Activated T-cell treated with anti-CD3 and anti-CD28 coated beads, Interleukin-2, amount 50 U/mL, for 4 hours (primary cell): Measurements from ENCODE around the gene STX18. TPM values are rescaled to one million over a fixed set of nuclear protein-coding genes. Genes with fewer than 3 reads are reported as not detected.
"Not testable (repeated sequence)": the region's sequence is repeated elsewhere in the genome, so short reads cannot be mapped to it uniquely, and the experiment has no call there.

Experiments
- ATAC-seq, 2 donors: fragments of 200-7000 bp; cut with Tn5 transposase; one replicate each; pipeline ENCODE4 v1.10.0; 2021
- DNase-seq: peaks from one replicate; pipeline ENCODE4 v3.0.0-alpha.2; 2020
- H3K27me3 Mint-ChIP-seq: one replicate; pipeline ENCODE4 v1.8.0; 2021; ENCODE audit warnings: low read depth, mixed read lengths
- H3K36me3 Mint-ChIP-seq: one replicate; pipeline ENCODE4 v1.8.0; 2022; ENCODE audit warnings: mixed read lengths; ENCODE audit not compliant: insufficient read depth
- H3K4me1 Mint-ChIP-seq: one replicate; pipeline ENCODE4 v1.8.0; 2021; ENCODE audit warnings: low read depth, mixed read lengths
- H3K4me3 Mint-ChIP-seq: one replicate; pipeline ENCODE4 v1.8.0; 2021; ENCODE audit warnings: mild to moderate bottlenecking, moderate library complexity, mixed read lengths
- H3K9me3 Mint-ChIP-seq: one replicate; pipeline ENCODE4 v1.8.0; 2021; ENCODE audit warnings: mixed read lengths
- total RNA-seq, 3 donors: library from RNA; stranded (reverse); gene quantifications; one replicate each; pipeline ENCODE4 v1.2.1, GENCODE V29; 2021

The STX18 gene
- 10 to 100 TPM; 27.6 to 30.1 (median 29.7) TPM for total RNA-seq

DNA sequence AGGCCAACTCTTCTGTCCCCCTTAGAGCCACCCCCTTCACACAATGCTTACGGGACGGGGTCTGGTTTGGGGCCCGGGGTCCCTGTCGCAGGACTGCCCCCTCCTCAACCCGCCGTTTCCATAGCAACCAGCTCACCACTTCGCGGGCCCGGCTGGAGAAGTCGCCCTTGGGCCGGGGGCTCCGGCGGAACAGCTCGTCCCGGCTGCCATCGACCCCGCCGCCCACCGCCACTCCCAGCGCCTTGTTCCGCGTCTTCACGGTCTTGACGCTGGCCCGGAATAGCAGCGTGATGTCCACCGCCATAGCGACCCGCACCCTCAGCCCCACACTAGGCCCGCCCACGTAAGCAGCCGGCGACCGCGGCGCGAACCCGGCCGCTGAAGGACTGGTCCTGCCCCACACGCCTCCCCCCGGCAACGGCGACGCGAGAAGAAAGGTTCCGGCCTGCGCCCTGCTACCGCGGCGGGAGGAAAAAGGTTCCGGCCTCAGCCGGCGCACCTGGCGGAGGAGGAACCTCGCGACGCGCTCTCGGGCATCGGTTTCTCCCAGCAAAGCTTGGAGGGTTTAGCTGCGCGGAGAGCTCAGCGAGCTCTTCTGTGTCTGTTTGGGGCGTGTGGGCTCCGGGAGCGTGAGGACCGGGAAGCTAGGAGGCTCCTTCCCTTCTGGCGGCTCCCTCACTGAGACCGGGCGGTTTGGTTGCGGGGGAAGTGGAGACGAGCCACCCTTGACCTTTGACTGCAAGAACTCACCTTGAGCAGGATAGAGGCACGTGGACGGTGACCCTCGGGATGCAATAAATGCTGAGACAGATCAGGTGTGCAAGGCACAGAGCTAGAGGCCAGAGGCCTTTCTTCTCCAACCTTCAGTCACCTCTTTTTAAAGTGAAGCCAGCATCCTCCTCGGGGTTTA lies at the start of gene STX18:
STX18 (minus strand) TSS at position 388 of the 910 bp plus-strand sequence; CDS start at position 304, 84 bp downstream.
- H3K4me3 Mint-ChIP-seq, result peak within 1 kb of the TSS; percentile 98
- peaks cover 51% of the 10 kb centered on the region for H3K4me1 Mint-ChIP-seq
- H3K36me3 Mint-ChIP-seq, result peaks cover 9% of the 10 kb centered on the region
- peak; percentile 87 for DNase-seq
- H3K9me3 Mint-ChIP-seq, result no peaks in the 10 kb centered on the region
- peak; percentile 96 to 98 for ATAC-seq
- no peaks in the 10 kb centered on the region for H3K27me3 Mint-ChIP-seq

DNA sequence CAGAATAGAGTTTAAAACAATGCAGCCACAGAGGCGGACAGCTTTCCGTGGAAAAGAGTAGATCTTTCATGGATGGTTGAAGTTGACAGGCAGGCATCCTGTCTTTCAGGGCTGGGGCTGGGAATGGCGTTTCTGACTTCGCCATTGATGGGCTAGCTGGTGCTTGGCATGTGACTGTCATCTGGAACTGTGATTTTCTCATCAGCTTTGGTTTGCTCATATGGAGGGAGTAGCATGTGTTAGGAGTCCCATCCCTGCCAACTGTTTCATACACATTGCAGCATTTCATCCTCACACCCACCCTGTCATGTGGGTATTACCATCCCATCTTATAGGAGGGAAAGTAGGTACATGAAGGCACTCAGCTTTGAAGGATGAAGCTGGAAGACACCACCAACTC lies 49.2 kb upstream of the STX18 start:
- ATAC-seq, result no peak
- DNase-seq, result no peak
- Mint-ChIP-seq H3K4me1 (no peaks in the 10 kb centered on the region), H3K27me3 (no peaks in the 10 kb centered on the region), H3K36me3 (peaks cover 27% of the 10 kb centered on the region), H3K9me3 (peaks cover 27% of the 10 kb centered on the region), H3K4me3 (no peak overlapping the region)

DNA sequence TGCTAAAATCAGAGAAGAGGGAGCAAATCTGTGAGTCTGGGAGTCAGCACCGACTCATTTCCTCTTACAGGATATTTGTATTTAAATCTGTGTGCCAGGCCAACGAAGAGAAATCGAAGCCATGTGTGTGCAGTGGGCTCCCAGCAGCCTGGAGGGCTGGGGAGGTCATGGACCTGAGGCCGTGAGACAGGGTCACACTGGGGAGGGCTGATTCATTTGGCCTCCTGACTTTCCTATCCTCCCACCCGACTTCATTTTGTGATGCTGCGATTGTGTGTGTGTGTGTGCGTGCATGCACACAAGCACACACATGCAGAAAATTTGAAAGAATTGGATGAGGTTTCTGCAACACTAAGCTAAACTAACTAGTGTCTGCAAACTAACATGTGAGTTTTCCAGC lies 48.7 kb upstream of the STX18 start:
- DNase-seq, result no peak
- ATAC-seq, result no peak
- peaks cover 29% of the 10 kb centered on the region for H3K36me3 Mint-ChIP-seq

DNA sequence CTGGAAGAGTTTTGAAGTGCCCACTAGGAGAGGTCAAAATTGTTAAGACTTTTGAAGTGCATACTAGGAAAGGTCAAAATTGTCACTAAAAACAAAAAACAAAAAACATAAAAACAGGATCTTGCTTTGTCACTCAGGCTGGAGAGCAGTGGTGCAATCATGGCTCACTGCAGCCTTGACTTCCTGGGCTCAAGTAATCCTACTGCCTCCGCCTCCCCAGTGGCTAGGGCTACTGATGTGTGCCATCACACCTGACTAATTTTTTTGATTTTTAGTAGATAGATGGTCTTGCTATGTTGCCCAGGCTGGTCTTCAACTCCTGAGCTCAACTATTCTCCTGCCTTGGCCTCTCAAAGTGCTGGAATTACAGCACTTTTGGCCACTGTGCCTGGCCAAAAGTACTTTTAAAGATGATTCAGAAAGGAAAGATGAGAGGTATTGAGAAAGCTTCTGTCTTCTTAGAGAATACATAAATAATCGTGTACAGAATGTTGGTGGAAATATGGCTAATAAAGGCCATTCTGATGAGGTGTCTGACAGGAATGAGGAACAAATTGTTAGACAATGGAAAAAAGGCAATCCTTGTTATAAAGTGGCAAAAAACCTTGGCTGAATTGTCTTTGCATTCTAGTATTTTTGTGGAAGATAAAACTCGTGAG lies 43.3 kb upstream of the STX18 start:
- DNase-seq (no peak), ATAC-seq (no peak)
- H3K4me1 Mint-ChIP-seq, result no peaks in the 10 kb centered on the region
- H3K9me3 Mint-ChIP-seq, result peaks cover 5% of the 10 kb centered on the region
- H3K4me3 Mint-ChIP-seq, result no peak overlapping the region
- peaks cover 17% of the 10 kb centered on the region for H3K36me3 Mint-ChIP-seq
- H3K27me3 Mint-ChIP-seq, result no peaks in the 10 kb centered on the region

More for the DNA sequence above, 48.7 kb upstream of the STX18 start:
- no peaks in the 10 kb centered on the region for H3K4me1 Mint-ChIP-seq
- H3K9me3 Mint-ChIP-seq, result peaks cover 22% of the 10 kb centered on the region
- H3K4me3 Mint-ChIP-seq, result no peak overlapping the region
- H3K27me3 Mint-ChIP-seq, result no peaks in the 10 kb centered on the region

DNA sequence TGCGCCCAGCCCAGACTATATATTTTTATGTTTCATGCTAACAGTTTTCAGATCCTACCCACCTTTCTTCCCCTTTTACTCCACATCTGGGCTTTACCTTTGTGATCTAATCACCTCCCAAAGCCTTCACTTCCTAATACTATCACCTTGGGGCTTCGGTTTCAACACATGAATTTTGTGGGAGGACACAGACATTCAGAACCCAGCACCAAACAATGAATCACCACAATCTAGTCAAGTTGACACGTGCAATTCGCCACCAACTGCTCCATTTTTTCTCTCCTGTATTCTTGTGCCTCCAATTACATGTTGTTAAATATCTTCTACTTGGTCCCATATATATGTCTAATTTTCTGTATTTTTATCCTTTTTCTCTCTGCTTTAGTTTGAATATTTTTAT lies 41.8 kb upstream of the STX18 start:
- H3K4me1 Mint-ChIP-seq, result no peaks in the 10 kb centered on the region
- ATAC-seq (no peak), DNase-seq (no peak)
- no peak overlapping the region for H3K4me3 Mint-ChIP-seq
- no peaks in the 10 kb centered on the region for H3K27me3 Mint-ChIP-seq
- peaks cover 23% of the 10 kb centered on the region for H3K36me3 Mint-ChIP-seq
- peaks cover 5% of the 10 kb centered on the region for H3K9me3 Mint-ChIP-seq

DNA sequence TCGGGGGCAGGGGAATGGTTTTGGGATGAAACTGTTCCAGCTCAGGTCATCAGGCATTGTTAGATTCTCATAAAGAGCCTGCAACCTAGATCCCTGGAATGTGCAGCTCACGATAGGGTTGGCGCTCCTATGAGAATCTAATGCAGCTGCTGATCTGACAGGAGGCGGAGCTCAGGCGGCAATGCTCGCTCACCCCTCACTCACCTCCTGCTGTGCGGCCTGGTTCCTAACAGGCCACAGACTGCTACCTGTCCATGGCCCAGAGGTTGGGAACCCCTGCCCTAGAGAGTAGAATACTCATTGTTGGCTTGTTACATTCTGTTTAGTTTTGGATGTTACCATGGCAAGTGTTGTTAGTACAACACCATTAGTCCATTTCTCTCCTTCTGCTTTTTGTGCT lies 40.8 kb upstream of the STX18 start:
- no peak for ATAC-seq
- no peak overlapping the region for H3K4me3 Mint-ChIP-seq
- no peak for DNase-seq
- H3K27me3 Mint-ChIP-seq, result no peaks in the 10 kb centered on the region
- peaks cover 24% of the 10 kb centered on the region for H3K36me3 Mint-ChIP-seq
- H3K9me3 Mint-ChIP-seq, result peaks cover 5% of the 10 kb centered on the region
- H3K4me1 Mint-ChIP-seq, result no peaks in the 10 kb centered on the region

DNA sequence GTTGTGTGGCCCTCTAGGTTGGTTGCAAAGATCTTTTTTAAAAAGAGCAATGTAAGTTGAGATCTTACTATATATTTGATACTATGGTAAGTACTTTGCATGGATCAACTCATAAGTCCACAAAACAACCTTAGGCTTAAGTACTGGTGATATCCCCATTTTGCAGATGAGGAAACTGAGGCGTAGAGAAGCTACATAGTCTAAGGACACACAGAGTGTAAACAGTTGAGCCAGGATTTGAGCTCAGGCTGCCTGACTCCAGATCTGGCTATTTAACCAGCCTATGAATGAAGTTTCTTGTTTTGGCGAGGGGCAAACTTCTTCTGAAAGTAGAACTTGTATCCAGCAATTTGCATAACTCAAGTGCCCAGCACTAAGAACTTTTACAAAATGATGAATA lies 38.6 kb upstream of the STX18 start:
- ATAC-seq, result no peak
- no peaks in the 10 kb centered on the region for H3K27me3 Mint-ChIP-seq
- no peak overlapping the region for H3K4me3 Mint-ChIP-seq
- H3K9me3 Mint-ChIP-seq, result no peaks in the 10 kb centered on the region
- no peak for DNase-seq
- H3K36me3 Mint-ChIP-seq, result peaks cover 13% of the 10 kb centered on the region
- H3K4me1 Mint-ChIP-seq, result peaks cover 6% of the 10 kb centered on the region

DNA sequence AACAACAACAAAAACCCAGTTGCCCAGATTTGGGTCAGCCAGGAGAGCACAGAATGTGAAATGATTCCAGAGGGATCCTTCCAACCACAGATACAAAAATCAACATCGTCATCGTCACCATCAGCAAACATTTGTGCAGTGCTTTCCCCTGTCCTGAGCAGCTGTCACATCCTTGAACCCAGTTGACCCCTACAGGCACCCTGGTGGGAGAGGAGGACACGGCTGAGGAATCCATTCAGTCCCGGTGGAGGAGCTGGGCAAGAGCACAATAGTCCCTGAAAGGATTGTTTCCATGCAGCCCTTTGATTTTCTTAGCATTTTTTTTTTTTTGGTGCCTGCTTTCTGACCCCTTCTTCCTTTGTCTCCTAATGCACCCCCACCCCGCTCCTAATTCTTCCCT lies 37.1 kb upstream of the STX18 start:
- ATAC-seq, result no peak
- Mint-ChIP-seq H3K9me3 (no peaks in the 10 kb centered on the region), H3K4me1 (peaks cover 10% of the 10 kb centered on the region), H3K36me3 (peaks cover 12% of the 10 kb centered on the region), H3K27me3 (no peaks in the 10 kb centered on the region), H3K4me3 (no peak overlapping the region)
- no peak for DNase-seq

DNA sequence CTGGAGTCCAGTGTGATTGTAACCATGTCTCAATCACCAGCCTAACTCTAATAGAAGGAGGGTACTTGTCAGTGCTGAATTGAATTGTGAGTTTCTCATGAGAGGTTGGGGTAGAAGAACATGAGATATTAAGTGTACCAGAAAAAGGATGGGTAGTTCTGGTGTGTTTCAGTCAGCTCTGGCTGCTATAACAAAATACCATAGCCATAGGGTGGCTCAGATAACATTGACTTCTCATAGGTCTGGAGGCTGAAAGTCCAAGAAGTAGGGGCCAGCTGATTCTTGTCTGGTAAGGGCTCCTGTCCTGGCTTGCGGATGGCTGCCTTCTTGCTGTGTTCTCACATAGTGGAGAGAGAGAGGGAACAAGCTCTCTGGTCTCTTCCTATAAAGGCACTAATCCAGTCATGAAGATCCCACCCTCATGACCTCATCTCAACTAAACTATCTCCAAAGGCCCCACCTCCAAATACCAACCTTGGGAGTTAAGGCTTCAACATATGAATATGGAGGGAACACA lies 35.6 kb upstream of the STX18 start:
- Mint-ChIP-seq H3K4me1 (peaks cover 10% of the 10 kb centered on the region), H3K27me3 (no peaks in the 10 kb centered on the region), H3K4me3 (no peak overlapping the region), H3K9me3 (no peaks in the 10 kb centered on the region), H3K36me3 (peaks cover 10% of the 10 kb centered on the region)
- DNase-seq (no peak), ATAC-seq (no peak)

DNA sequence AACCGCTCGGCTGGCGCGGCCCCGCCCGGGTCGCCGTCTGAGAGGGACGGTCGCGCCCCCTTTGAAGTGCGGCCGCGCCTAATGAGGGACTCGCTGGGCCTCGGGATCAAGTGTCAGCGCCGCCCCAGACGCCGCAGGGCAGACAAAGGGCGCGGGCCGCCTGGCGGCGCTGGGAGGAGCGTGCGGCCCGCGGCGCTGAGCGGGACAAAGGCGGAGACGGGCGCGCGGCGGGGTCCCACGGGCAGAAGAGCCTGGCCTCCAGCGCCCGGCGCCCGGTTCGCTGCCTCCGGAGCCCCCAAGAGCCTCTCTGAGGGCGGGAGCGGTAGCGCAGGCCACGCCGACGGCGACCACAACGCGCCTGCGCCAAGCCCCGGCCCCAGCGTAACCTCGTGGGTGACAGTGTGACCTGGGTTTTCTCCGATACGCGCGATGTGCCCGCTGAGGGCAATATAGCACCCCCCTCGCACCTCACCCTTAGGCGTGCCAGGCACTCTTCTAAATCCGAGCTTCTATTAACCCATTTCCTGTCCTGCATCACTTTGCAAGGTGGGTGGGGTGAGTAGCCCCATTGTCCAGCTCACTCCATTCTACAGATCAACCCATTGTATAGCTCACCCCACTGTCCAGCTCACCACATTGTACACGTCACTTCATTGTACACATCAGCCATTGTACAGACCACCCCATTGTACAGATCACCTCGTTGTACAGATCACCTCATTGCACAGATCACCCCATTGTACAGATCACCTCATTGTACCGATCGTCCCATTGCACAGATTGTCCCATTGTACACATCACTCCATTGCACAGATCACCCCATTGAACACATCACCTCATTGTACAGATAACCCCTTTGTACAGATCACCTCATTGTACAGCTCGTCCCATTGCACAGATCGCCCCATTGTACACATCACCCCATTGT lies 33.7 kb upstream of the STX18 start:
- Mint-ChIP-seq H3K9me3 (no peaks in the 10 kb centered on the region), H3K36me3 (peaks cover 10% of the 10 kb centered on the region), H3K4me3 (peak overlapping the region; percentile 78), H3K4me1 (peaks cover 10% of the 10 kb centered on the region), H3K27me3 (no peaks in the 10 kb centered on the region)
- ATAC-seq (peak; percentile 92 to 94), DNase-seq (peak; percentile 65)

DNA sequence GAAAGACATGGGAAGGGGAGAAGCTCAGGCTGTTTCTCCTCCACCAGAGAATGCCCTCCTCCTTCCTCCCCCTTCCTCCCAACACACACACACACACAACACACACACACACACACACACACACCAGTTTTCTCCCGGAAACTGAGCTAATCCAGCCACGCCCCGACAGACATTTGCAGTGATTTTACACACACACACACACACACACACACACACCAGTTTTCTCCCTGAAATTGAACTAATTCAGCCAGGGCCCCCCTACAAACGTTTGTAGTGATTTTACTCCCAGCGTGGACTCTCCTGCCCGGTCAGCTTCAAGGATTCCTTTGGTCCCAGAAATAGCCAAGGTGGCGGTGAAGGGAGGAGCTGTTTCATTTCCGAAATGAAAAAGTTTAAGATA lies 32.9 kb upstream of the STX18 start:
- peaks cover 14% of the 10 kb centered on the region for H3K36me3 Mint-ChIP-seq
- peaks cover 3% of the 10 kb centered on the region for H3K9me3 Mint-ChIP-seq
- ATAC-seq (no peak), DNase-seq (peak; percentile 15)
- peaks cover 10% of the 10 kb centered on the region for H3K4me1 Mint-ChIP-seq
- H3K27me3 Mint-ChIP-seq, result no peaks in the 10 kb centered on the region
- peak overlapping the region; percentile 78 for H3K4me3 Mint-ChIP-seq

DNA sequence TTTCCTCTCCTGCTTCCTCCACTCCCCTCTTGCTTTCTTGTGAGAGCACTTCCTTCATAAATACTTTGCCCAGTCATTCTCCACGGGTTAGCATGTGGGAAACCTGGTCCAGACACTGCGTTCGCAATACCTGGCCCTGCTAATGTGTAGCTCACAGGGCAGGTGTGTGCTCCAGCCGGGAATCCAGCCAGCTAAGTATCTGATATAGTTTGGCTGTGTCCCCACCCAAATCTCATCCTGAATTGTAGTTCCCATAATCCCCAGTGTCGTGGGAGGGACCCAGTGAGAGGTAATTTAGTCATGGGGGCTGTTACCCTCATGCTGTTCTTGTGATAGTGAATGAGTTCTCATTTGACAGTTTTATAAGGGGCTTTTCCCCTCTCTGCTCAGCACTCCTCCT lies 32.2 kb upstream of the STX18 start:
- H3K4me1 Mint-ChIP-seq, result peaks cover 10% of the 10 kb centered on the region
- peaks cover 18% of the 10 kb centered on the region for H3K36me3 Mint-ChIP-seq
- ATAC-seq (no peak), DNase-seq (no peak)
- H3K4me3 Mint-ChIP-seq, result peak overlapping the region; percentile 78
- no peaks in the 10 kb centered on the region for H3K27me3 Mint-ChIP-seq
- H3K9me3 Mint-ChIP-seq, result peaks cover 7% of the 10 kb centered on the region

DNA sequence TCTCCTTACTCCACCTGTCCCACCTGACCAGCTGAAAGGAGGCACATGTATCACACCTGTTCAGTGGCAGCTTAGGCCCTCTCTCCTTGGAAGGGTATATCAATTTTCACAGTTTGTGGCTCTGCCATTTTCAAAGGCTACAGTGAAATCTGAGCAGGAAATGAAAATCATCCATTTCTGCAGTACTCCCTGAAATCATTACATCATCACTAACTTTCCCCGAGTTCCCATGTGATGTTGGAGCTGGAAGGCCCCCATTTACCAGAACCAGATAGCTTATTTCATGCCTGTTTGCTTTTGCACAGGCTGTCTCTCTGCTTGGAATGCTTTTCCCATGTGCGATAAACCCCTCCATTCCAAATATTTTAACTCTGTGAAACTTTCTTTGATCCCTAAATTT lies 31.0 kb upstream of the STX18 start:
- H3K9me3 Mint-ChIP-seq, result peaks cover 7% of the 10 kb centered on the region
- H3K4me1 Mint-ChIP-seq, result peaks cover 10% of the 10 kb centered on the region

DNA sequence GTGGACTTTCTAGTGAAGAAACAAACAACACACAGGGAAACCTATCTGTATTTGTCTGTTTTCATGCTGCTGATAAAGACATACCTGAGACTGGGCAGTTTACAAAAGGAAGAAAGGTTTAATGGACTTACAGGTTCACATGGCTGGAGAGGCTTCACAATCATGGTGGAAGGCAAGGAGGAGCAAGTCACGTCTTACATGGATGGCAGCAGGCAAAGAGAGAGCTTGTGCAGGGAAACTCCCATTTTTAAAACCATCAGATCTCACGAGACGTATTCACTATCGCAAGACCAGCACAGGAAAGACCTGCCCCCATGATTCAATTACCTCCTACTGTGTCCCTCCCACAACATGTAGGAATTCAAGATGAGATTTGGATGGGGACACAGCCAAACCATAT lies 28.0 kb upstream of the STX18 start:
- not testable (repeated sequence) for H3K4me3 Mint-ChIP-seq, H3K4me1 Mint-ChIP-seq, H3K9me3 Mint-ChIP-seq, H3K27me3 Mint-ChIP-seq, DNase-seq, ATAC-seq
- peaks cover 22% of the 10 kb centered on the region for H3K36me3 Mint-ChIP-seq

More for the DNA sequence above, 31.0 kb upstream of the STX18 start:
- DNase-seq (no peak), ATAC-seq (no peak)
- no peak overlapping the region for H3K4me3 Mint-ChIP-seq
- H3K36me3 Mint-ChIP-seq, result peaks cover 16% of the 10 kb centered on the region
- H3K27me3 Mint-ChIP-seq, result no peaks in the 10 kb centered on the region
